GM13977 (cell line): Measurements from ENCODE around the gene POLG.

ENCODE experiments used
- DNase-seq: peaks from one replicate; pipeline ENCODE4 v3.0.0; 2012; ENCODE audit warnings: low spot score
- in situ Hi-C: fragments of 300-500 bp; cut with MboI; formaldehyde crosslinking; loops from one replicate; pipeline ENCODE4 v1.12.0; 2022; ENCODE audit warnings: low sequenced_read_pairs, low pct_unique_long_range_greater_than_20kb, mixed read lengths, inconsistent platforms; ENCODE audit not compliant: unreplicated experiment
- TF ChIP-seq, protein P1 (sequence below): IDR thresholded peaks from 2 replicates; pipeline ENCODE4 v1.5.1; 2012; ENCODE audit warnings: mild to moderate bottlenecking, control low read depth; ENCODE audit not compliant: insufficient read depth; ENCODE audit errors: extremely low read depth, missing control alignments

POLG gene

GRCh38 chr15:89323825-89324224, 10.8 kb downstream of the POLG start:
- in situ Hi-C loops: no loop called here

DNA sequence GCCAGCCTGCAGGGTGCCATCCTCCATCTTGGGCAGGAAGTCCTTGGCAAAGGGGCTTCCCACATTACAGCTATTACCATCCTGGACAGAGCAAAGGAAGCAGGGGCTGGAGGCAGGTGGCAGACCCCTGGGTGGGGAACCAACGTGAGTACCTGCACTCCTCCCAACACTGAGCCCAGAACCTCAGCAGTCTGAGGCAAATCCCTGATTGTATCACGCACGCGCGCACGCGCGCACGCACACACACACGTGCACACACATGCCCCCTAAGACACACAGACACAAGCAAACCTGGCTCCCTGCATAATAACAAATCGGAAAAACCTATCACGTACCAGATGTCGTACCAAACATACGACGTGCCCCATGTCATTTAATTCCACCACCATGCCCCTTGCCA, 11.8 kb downstream of the POLG start:
- TF ChIP-seq, protein P1, sequence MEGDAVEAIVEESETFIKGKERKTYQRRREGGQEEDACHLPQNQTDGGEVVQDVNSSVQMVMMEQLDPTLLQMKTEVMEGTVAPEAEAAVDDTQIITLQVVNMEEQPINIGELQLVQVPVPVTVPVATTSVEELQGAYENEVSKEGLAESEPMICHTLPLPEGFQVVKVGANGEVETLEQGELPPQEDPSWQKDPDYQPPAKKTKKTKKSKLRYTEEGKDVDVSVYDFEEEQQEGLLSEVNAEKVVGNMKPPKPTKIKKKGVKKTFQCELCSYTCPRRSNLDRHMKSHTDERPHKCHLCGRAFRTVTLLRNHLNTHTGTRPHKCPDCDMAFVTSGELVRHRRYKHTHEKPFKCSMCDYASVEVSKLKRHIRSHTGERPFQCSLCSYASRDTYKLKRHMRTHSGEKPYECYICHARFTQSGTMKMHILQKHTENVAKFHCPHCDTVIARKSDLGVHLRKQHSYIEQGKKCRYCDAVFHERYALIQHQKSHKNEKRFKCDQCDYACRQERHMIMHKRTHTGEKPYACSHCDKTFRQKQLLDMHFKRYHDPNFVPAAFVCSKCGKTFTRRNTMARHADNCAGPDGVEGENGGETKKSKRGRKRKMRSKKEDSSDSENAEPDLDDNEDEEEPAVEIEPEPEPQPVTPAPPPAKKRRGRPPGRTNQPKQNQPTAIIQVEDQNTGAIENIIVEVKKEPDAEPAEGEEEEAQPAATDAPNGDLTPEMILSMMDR: no peak
- in situ Hi-C loops: no loop called here
- DNase-seq: no peak

More at GRCh38 chr15:89323825-89324224, 10.8 kb downstream of the POLG start:
- DNase-seq: no peak
- TF ChIP-seq, protein P1: no peak

DNA sequence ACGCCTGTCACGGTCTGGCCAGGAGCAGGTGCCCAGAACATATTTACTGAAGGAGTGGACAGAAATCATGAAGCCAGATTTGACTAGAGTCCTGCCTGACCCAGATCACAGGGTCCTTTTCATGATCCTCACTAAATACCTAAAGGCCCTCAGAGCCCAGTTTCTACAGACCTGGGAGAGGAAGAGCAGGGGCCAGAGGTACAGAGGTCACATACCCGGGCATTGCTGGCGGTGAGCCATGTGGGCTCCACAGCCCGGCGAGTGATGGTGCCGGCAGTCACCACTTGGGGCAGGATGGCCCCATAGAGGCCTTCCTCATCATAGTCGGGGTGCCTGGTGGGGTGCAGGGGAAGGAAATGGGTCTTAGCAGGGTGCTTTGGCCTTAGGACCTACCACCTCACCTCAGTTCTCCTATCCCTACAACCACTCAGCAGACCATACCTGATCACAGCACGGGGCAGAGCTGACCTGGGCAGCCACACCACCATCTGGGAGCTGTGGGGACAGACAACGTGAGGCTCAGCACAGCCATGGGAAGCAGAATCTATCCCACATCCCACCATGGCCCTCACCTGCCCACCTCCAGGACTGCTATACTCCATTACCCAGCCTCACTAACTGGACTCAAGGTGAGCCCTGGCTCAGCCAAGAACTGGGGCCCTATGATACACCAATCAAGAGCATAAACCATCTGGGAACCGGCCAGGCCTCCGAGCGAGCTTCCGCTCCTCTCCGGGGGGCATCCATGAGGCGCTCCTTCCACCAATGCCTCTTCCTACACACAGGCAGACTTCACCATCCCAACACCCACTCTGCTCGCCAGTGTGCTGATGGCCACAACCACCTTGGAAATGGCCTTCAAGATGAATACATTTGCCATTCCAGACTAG, 12.9 kb downstream of the POLG start:
- DNase-seq: no peak

GRCh38 chr15:89320200-89320599, 14.4 kb downstream of the POLG start:
- no peak for DNase-seq
- in situ Hi-C loops: no loop called here
- TF ChIP-seq, protein P1: no peak

More for the DNA sequence above, 12.9 kb downstream of the POLG start:
- TF ChIP-seq, protein P1: no peak
- in situ Hi-C loops: no loop called here

DNA sequence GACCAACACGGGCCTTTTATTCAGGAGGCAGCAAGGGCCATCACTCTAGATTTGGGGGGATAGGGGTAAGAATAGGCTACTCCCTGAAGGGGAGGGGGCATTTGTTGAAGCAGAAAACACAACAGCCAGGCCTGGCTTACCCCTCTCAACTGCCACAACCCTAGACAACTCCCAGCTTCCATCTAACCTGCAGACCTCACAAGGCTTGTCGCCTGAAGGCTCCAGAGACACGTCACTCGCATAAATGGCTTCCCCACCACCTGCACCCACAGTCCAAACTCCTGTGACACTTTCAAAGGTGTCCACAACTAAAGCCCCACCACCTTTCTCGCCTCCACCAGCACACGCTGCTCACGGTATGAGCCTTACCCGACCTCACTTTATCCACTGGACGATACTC, 14.9 kb downstream of the POLG start:
- DNase-seq: no peak
- TF ChIP-seq, protein P1: no peak
- in situ Hi-C loops: no loop called here

- in situ Hi-C loops: no loop called here
- TF ChIP-seq, protein P1: no peak
- no peak for DNase-seq
These were observed 17.4 kb downstream of the POLG start for GRCh38 chr15:89317186-89317720.
